ENCODE results near the gene MBTPS2.
"Not testable (repeated sequence)": the region's sequence is repeated elsewhere in the genome, so short reads cannot be mapped to it uniquely, and the experiment has no call there.

MBTPS2 gene

DNA sequence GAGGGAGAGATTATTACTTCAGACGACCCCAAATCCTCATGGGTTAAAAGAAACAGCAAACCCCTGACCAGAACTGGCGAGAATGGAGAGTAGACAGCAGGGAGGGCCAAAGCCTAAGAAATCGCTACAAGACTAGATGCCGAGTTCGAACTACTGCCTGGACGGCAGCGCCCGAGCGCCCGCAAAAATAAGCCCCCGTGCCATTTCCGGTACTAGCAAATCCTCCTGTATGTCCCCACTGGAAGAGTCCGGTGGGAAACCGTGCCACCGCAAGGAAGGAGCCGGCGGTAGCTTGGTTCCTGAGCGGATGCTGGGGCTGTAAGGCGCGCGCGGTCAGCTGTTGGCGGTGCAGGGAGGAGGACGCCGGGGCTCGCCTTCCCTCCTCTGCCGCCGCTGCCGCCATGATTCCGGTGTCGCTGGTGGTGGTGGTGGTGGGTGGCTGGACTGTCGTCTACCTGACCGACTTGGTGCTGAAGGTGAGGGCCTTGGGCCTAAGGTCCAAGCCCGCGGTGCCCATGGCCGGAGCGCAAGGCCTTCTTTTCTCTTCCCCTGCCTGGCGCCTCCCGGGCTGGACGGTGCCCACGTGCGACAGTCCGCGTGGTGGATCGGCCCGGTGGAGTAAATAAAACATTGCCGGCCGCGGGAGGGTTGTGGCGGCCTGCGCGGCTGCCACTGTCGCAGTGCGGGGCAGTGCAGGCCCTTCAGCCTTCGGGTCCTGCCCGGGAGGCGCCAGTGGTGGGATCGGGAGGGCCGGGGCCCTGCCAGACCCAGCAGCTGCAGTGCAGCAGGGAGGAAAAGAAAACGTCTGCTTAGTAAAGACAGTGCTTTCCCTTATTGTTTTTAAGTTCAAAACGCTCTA lies at the start of gene MBTPS2:
Gene MBTPS2 (plus strand): TSS at position 284 of the 859 bp plus-strand sequence. CDS start 118 bp downstream, at position 402.
- peak; percentile 64 for DNase-seq (ENCODE audit: low read depth)

DNA sequence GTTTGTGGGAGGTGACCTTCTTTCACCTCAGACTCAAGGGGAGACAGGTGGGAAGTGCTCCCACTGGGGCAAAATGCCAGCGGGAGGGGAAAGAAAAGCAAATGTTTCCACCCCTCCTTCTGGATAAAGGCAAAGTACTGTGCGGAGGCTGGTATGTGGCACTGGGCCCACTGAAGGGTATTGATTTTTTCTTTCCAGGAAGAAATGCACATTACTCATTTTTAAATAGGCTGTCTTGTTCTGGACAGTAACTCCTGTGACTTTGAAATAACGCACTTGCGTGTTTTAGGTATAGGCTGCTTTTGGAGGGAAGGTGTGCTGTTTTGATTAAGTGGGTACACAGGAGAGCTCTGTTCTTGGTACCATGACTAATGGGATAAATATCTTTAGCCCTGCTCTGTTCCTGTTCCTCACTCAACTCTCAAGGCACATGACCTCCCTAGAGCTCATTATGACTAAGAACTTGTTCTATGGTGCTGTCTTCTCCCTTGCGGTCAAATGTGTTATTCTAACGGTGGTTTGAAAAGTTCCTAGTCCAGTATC lies 40.7 kb upstream of the MBTPS2 start:
- DNase-seq (ENCODE audit: low read depth): no peak

DNA sequence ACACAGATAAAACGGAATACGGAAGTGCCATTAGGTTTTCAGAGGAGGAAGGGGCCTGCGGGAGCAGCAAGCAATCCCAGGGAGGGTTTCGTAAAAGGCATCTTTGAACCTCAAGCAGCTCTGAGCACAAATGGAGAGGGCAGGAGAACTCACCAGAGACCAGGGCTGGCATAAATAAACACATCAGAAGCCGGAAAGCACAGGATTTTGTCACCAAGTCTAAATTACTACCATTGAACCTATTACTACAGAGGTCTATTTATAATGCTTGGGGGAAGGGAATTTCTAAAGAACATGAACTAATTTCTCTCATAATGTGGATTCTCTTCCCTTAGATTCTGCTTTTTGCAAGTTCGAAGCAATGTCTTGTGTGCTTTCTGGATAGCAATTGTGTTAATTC lies 39.6 kb upstream of the MBTPS2 start:
- no peak for DNase-seq (ENCODE audit: low read depth)

DNA sequence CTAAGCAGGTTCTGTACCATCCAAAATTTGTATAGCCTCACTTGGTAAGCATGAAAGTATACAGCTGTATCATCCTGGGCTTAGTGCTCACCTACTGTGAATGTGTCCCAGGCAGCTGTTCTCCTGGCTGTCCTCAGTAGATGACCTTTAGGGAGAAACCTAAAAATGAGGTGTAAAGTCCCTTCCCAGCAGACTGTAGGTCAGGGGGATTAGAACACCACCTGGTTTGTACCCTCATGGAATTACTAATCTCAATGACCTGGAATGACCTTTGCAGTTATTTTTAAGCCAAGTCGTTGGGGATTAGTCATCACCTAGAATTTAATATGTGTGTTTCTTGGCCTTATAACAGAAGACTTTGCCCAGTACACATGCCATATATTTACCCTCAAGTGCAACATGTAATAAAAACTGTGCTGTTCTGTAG lies 39.1 kb upstream of the MBTPS2 start:
- no peak for DNase-seq (ENCODE audit: low read depth)

DNA sequence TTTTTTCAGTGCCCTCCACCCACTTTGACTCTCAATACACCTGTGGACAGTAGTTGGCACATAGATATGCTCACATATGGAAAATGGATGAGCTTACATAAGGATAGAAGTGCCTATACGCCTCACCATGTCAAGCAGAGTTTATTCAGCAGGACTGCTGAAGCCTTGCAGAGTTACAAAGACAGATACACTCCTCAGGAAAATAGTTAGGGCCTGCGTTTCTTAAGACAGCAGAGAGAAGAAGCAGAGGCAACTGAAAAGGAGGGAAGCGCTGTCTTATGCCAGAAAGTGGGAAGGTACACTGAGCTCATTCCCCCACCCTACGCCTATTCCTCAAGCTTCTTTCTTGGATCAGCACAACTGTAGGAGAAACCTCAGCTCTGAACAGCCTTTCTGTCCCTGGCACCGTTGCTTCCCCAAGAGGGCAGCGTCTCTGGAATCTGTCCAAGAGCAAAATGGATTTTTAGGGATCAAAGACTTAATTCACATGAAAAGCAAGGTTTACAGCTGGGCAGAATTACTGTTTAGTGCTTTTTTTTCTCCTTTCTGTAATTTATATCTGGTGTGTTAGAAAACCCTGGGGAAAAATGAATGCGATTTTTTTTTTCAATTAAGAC lies 37.3 kb upstream of the MBTPS2 start:
- no peak for DNase-seq (ENCODE audit: low read depth)

DNA sequence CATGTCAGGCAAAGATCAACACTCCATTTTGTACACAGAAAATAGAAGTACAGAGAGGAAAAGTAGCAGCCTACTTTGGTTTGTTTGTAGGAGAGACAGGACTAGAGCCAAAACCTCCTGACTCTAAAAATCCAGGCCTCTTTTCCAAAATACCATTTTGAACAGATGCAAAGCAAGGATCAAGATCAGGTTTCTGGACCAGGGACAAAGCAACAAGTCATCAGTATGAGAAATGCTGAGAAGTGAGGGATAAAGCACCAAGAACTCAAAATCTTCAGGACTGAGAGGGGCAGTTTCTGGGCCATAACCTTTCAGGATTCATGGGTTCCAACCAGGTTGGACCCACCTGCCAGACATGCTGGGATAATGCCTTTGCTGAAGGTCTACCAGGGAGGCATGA lies 36.6 kb upstream of the MBTPS2 start:
- no peak for DNase-seq (ENCODE audit: low read depth)

DNA sequence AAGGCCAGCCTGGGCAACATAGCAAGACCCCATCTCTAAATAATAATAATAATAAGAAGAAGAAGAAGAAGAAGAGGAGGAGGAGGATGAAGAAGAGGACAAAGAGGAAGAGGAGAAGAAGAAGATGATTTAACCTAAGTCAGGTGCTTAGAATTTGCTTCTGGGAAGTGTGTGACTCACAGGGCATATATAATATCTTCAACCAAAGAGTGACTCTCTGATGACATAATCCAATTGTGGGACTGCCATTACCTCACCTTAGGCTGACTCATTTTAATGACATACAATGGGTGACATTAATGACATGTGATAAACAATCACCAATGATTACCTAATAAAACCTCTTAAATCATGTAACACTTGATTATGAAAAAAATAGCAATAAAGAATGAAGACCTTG lies 32.7 kb upstream of the MBTPS2 start:
- DNase-seq (ENCODE audit: low read depth): no peak

DNA sequence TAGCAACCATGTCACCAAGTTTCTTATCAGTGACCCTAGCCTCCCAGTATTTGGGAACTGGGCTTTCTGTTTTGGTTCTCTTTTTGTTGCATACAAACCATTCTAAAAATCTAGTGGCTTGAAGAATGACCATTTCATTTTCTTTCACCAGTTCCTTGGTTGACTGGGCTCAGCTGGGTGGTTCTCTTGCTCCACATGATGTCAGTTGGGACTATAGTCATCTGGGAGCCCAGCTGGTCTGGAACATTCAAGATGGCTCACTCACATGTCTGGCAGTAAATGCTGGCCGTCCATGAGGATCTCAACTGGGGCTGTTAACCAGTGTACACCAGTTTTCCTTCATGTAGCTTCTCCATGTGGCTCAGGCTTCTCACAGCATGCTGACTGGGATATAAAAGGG lies 27.6 kb upstream of the MBTPS2 start:
- no peak for DNase-seq (ENCODE audit: low read depth)

DNA sequence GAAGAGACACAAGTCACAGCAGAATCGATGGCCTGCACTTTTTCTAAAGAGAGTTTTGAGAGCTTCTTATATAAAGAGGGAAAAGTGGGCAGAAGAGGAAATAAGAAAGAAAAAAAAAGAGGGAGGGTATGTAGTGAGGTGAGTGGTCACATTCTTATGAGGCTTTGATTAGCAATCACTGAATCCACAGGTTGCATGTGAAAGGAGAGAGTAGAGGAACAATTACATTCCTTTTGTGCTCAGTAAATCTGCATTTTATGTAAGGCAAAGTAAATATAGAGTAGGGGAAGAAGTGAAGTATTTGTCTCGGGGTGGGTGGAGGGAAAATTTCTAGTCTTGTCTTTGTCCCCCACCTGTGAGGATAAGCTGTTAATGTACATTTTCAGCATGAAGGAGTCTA lies 26.8 kb upstream of the MBTPS2 start:
- no peak for DNase-seq (ENCODE audit: low read depth)

DNA sequence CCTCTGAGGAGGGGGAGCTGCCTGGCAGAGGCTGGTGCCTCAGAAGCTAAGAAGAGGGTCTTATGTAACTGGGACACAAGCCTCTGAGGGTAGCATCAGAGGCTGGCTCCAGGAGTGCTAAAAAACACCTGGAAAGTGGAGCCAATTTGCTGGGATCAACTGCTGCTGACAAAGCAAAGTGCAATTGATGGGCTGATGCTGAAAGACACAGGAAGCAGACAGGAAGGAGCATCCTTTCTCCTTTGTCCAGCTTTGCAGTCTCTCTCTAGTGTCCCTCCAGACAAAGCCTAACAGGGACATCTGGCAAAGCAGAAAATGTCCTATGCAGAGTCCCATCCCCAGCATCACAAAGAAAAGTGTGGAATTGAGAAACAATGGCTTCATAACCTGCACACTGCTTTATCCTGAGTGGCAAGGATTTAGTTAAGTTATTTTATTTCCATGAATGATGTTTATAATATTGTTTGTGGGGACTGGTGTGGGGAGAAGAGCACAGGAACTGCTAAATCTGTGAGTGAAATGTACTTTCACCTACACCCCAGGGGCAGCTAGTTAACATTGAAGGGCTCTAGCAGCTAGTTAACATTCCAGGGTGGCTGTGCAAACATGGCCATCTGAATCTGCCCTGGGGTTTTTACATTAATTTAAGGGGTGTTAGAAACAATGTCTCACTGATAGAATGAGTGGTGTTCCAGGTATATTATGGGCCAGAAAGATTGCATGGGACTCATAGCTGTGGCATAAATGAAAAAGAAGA lies 25.6 kb upstream of the MBTPS2 start:
- DNase-seq (ENCODE audit: low read depth): no peak

DNA sequence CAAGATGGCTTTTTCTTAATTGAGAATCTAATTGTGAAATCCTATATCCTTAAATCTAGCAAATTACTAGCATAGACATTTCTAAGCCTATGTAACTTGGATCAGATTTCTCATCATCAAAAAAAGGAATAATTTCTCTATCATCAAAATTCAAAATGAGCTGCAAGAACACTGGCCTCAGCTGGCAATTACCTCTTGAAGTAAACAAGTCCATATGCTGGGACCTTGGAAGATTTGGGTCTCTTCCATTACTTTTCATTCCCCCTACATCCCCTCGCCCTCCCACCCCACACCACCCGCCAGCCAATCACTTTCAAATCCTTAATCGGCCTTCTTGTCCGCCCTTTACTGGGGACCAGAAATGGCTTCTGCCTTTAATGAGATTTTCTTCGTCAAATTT lies 23.3 kb upstream of the MBTPS2 start:
- no peak for DNase-seq (ENCODE audit: low read depth)

DNA sequence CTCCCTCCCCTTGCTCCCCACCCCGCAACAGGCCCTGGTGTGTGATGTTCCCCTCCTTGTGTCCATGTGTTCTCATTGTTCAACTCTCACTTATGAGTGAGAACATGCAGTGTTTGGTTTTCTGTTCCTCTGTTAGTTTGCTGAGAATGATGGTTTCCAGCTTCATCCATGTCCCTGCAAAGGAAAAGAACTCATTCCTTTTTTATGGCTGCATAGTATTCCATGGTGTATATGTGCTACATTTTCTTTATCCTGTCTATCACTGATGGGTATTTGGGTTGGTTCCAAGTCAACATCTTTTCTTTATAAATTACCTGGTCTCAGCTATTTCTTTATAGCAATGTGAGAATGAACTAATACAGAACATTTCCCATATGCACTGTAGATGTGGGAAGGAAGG lies 19.2 kb upstream of the MBTPS2 start:
- DNase-seq (ENCODE audit: low read depth): not testable (repeated sequence)

DNA sequence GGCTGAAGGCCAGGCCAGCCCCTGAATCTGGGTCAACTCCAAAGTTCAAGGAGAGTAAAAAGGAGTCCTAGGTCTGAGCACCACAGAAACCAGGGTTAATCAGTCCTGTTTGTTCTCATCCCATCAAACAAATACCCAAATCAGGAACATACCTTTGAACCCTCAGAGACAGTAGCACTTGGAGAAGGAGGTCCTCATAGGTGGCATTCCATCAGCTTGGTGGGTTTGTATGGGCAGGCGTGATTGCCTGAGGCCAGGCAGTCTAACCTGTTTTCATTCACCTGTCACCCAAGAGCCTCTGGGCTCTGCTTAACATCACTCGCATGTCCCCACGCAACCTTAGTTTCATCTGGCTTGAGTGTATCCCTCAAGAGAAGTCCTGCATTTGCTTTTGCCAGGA lies 17.5 kb upstream of the MBTPS2 start:
- no peak for DNase-seq (ENCODE audit: low read depth)

DNA sequence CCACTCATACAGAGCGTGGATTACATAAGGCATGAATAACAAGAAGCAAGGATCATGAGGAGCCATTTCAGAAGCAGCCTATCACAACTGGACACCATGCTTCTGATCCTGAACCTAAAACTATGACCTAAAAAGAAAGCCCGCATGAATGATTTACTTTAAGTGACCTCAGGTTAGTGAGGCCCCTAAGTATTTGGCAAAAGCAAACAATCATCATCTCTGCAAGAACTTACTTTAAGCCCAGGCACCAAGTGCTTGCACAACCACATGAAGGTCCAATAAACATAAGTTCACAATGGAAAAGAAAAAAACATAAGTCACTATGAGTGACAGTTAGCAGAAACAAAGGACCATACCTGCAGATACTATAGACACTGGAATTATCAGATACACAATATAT lies 7.9 kb upstream of the MBTPS2 start:
- DNase-seq (ENCODE audit: low read depth): no peak

DNA sequence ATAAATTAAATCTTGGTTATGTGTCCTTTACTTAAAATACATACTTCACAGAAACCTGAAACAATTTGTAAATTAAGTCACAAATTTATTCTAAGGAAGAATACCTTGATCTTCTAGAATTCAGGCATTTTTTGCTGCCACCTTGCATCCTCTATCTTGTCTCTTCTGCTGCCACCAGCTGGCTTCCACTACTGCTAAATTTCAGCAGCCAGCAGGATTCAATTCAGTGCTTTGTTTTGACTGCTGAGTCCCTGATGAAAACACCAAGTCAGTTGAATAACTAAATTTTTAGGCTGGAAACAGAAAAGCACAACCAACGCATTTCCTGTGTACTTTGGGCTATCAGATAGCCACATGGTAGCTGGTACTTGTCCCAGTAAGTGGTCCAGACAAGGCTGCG lies 2.4 kb upstream of the MBTPS2 start:
- DNase-seq (ENCODE audit: low read depth): no peak

DNA sequence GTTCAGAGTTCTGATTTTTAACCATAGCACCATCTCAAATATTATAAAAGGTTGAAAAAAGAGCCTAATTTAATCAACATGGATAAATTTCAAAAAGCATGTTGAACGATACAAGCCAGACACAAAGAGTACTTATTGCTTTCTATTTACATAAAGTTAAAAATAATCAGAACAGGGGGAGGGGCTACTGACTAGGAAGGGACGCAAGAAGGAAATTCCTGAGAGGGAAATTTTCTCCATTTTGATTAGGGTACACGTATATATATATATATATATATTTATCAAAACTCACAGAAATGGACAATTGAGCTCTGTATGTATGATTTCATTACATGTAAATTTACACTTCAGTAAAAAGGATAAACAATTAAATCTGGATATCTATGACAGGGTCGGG lies 482 bp upstream of the MBTPS2 start:
- no peak for DNase-seq (ENCODE audit: low read depth)

DNA sequence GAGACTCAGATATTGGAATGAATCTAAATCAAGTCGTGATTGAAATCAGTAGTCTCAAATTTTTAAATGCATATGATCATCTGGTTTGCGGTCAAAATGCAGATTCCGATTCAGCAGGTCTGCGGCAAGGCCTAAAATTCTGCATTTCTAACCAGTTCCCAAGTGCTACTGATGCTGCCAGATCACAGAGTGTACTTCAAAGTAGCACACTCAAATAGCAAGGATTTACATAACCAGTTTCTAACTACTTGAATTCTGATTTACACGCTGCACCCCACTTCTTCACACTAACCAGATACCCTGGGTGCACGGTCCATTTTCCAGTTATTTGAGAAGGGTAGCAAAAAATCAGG lies 752 bp downstream of the MBTPS2 start:
- DNase-seq (ENCODE audit: low read depth): no peak

DNA sequence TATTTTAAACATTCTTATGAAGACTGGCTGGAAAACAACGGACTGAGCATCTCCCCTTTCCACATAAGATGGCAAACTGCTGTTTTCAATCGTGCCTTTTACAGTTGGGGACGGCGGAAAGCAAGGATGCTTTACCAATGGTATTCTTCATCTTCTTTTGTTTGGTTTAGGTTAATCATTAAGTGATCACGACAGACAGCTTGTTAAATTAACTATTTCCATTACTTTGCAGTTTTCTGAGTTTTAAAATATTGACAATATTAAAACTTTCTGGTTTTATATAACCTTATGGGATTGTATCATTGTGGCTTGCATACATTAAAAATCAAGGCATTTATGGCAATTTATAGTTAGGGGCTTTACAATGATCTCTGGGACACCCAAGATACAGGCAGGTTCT lies 3.8 kb downstream of the MBTPS2 start:
- no peak for DNase-seq (ENCODE audit: low read depth)

DNA sequence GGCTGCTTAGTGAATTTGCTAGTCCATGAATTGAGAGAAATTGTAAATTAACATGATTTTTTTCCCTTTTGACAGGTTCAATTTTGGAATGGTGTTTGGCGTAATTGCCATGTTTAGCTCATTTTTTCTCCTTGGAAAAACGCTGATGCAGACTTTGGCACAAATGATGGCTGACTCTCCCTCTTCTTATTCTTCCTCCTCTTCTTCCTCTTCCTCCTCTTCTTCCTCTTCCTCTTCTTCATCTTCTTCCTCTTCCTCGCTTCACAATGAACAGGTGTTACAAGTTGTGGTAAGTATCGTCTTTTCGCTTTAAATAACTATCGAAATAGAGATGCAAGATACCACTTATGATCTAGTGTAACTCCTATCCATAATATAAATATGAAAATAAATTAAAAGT lies 5.7 kb downstream of the MBTPS2 start:
- no peak for DNase-seq (ENCODE audit: low read depth)

DNA sequence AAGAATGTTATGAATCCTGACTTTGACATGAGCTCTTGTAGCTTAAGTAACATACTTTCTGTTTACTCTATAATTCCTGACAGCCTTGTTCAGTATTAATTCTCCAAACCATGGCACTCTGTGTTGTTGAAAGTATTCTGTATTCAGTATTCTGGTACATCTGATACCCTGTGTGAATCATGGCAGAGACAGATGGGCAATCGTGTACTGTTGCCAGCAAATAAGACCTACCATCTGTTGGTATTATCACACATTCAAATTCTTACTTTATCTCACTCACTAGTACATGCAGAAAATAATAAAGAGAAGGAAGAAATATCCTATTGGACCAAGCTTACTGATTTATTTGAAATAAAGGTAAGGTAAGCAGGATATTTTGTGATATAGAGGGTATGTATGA lies 7.9 kb downstream of the MBTPS2 start:
- DNase-seq (ENCODE audit: low read depth): no peak

DNA sequence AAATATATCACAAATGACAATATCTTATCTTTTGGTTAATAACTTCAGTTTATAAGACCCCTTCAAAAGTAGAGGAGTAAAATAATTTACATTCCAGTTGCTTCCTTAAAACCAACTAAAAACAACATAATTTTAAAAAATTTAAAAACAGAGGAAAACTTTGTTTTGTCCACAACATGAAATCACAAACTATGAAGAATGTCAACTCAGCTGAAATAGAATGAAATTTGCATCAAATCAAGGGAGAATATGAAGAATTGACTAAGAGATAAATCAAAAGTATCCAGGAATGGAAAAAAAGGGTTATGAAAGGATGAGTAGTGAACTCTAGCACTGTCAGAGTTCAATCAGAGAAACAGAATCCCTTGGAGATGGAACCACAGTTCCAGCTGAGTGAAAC lies 14.2 kb downstream of the MBTPS2 start:
- DNase-seq (ENCODE audit: low read depth): no peak

DNA sequence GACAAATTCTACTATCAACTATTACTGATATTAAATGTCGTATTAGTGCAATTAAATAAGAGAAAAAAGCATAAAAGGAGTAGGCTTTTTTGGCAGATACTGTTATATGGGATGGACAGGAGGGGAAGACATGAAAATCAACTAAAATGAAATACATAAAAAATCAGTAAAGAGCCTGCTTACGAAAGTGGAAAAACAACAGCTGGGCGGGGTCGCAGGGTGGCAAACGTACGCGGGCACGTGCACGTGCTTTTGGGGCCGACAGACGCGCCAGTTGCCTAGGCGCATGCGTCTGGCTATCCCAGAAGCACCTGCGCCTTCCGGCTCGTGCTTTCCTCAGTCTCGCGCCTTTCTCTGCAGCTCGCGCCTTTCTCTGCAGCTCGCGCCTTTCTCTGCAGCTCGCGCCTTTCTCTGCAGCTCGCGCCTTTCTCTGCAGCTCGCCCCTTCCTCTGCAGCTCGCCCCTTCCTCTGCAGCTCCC lies 16.6 kb downstream of the MBTPS2 start, which contains the start of gene YY2:
Gene YY2 (plus strand): TSS at position 51 of the 479 bp plus-strand sequence. CDS start 498 bp downstream, outside the sequence.
- no peak for DNase-seq (ENCODE audit: low read depth)

DNA sequence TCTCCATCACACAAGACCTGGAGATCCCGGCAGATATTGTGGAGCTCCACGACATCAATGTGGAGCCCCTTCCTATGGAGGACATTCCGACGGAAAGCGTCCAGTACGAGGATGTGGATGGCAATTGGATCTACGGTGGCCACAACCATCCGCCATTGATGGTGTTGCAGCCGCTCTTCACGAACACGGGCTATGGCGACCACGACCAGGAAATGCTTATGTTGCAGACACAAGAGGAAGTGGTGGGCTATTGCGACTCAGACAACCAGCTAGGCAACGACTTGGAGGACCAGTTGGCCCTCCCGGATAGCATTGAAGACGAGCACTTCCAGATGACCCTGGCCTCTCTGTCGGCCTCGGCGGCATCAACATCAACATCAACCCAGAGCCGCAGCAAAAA lies 17.1 kb downstream of the MBTPS2 start:
- DNase-seq (ENCODE audit: low read depth): no peak
